ENCODE measurements around the gene RING1.

- TF ChIP-seq SPI1 (IDR thresholded peaks at IDR 0.05; ENCODE audit: borderline replicate concordance, low read depth) (no peak), CTCF (IDR thresholded peaks at IDR 0.05; ENCODE audit: insufficient read depth, low read length) (no peak), REST (IDR thresholded peaks at IDR 0.05; ENCODE audit: insufficient replicate concordance, low read depth) (no peak), POLR2AphosphoS5 (IDR thresholded peaks at IDR 0.05; ENCODE audit: low read depth) (no peak), GABPA (IDR thresholded peaks at IDR 0.05; ENCODE audit: low read depth) (no peak)
Measured at GRCh38 chr6:33206864-33207551, 1.3 kb upstream of the RING1 start.

All from HL-60 (cell line).